Astrocyte (in vitro differentiated cells and primary cell): ENCODE results near the gene MBP. TPM values are rescaled to one million over a fixed set of nuclear protein-coding genes. Genes with fewer than 3 reads are reported as not detected.
"Not testable (repeated sequence)": the region's sequence is repeated elsewhere in the genome, so short reads cannot be mapped to it uniquely, and the experiment has no call there.

Experiments used
- DNase-seq: peaks from one replicate; pipeline ENCODE4 v3.0.0-alpha.2; 2010; ENCODE audit warnings: low read depth
- FAIRE-seq: peaks from 2 replicates; lab custom pipeline; 2011; peaks lifted over from hg19 to GRCh38; lab: Jason Lieb, UNC
- H2AFZ ChIP-seq: 2 replicates; pipeline ENCODE4 v1.6.0; 2012; ENCODE audit warnings: low read depth, low read length, inconsistent platforms
- H3K27ac ChIP-seq: 2 replicates; pipeline ENCODE4 v1.5.1; 2011; ENCODE audit warnings: low read depth, low read length, inconsistent platforms
- H3K27me3 ChIP-seq: 2 replicates; pipeline ENCODE4 v1.6.0; 2011; ENCODE audit warnings: low read length, inconsistent platforms; ENCODE audit not compliant: insufficient read depth
- H3K36me3 ChIP-seq: 2 replicates; pipeline ENCODE4 v1.5.1; 2011; ENCODE audit warnings: low read length, inconsistent platforms; ENCODE audit not compliant: insufficient read depth
- H3K4me1 ChIP-seq: 2 replicates; pipeline ENCODE4 v1.5.1; 2011; ENCODE audit warnings: low read length, inconsistent platforms; ENCODE audit not compliant: insufficient read depth
- H3K4me2 ChIP-seq: 2 replicates; pipeline ENCODE4 v1.6.0; 2012; ENCODE audit warnings: low read length, inconsistent platforms
- H3K4me3 ChIP-seq: 2 replicates; pipeline ENCODE4 v1.5.1; 2011; ENCODE audit warnings: low read depth, mild to moderate bottlenecking, low read length, inconsistent platforms; ENCODE audit not compliant: insufficient read depth
- H3K79me2 ChIP-seq: 2 replicates; pipeline ENCODE4 v1.6.0; 2012; ENCODE audit warnings: mild to moderate bottlenecking, low read length, inconsistent platforms; ENCODE audit not compliant: insufficient read depth
- H3K9ac ChIP-seq: 2 replicates; pipeline ENCODE4 v1.6.0; 2012; ENCODE audit warnings: mild to moderate bottlenecking, low read length, inconsistent platforms
- H3K9me3 ChIP-seq: 2 replicates; pipeline ENCODE4 v1.5.1; 2012; ENCODE audit warnings: low read depth, mild to moderate bottlenecking, low read length, inconsistent platforms; ENCODE audit not compliant: insufficient read depth
- H4K20me1 ChIP-seq: 2 replicates; pipeline ENCODE4 v1.6.0; 2012; ENCODE audit warnings: low read length, inconsistent platforms; ENCODE audit not compliant: insufficient read depth
- H3K27ac Mint-ChIP-seq: one replicate; pipeline ENCODE4 v1.8.0; 2021; ENCODE audit warnings: mild to moderate bottlenecking, mixed read lengths; ENCODE audit not compliant: unreplicated experiment
- H3K27me3 Mint-ChIP-seq: one replicate; pipeline ENCODE4 v1.8.0; 2021; ENCODE audit warnings: low read depth, mixed read lengths; ENCODE audit not compliant: unreplicated experiment
- H3K36me3 Mint-ChIP-seq: one replicate; pipeline ENCODE4 v1.8.0; 2021; ENCODE audit warnings: low read depth, mixed read lengths; ENCODE audit not compliant: unreplicated experiment
- H3K4me1 Mint-ChIP-seq: one replicate; pipeline ENCODE4 v1.8.0; 2021; ENCODE audit warnings: low read depth, mixed read lengths; ENCODE audit not compliant: unreplicated experiment
- H3K4me3 Mint-ChIP-seq: one replicate; pipeline ENCODE4 v1.8.0; 2021; ENCODE audit warnings: mild to moderate bottlenecking, moderate library complexity, mixed read lengths; ENCODE audit not compliant: unreplicated experiment
- H3K9me3 Mint-ChIP-seq: one replicate; pipeline ENCODE4 v1.8.0; 2021; ENCODE audit warnings: mild to moderate bottlenecking, mixed read lengths; ENCODE audit not compliant: unreplicated experiment
- CTCF ChIP-seq: IDR thresholded peaks from 2 replicates; pipeline ENCODE4 v1.5.1; 2011; ENCODE audit warnings: low read depth, mild to moderate bottlenecking, inconsistent platforms, low read length, moderate library complexity; ENCODE audit not compliant: insufficient read depth
- EZH2 ChIP-seq: IDR thresholded peaks from 2 replicates; pipeline ENCODE4 v1.6.1; 2012; ENCODE audit warnings: mild to moderate bottlenecking, low read length, inconsistent platforms; ENCODE audit not compliant: insufficient read depth
- total RNA-seq: library from RNA; stranded (reverse); gene quantifications from 2 replicates; pipeline ENCODE4 v1.2.1, GENCODE V29; 2021

Gene MBP
- total RNA-seq, 1 donor from 2014 or later = 11.4 TPM

DNA sequence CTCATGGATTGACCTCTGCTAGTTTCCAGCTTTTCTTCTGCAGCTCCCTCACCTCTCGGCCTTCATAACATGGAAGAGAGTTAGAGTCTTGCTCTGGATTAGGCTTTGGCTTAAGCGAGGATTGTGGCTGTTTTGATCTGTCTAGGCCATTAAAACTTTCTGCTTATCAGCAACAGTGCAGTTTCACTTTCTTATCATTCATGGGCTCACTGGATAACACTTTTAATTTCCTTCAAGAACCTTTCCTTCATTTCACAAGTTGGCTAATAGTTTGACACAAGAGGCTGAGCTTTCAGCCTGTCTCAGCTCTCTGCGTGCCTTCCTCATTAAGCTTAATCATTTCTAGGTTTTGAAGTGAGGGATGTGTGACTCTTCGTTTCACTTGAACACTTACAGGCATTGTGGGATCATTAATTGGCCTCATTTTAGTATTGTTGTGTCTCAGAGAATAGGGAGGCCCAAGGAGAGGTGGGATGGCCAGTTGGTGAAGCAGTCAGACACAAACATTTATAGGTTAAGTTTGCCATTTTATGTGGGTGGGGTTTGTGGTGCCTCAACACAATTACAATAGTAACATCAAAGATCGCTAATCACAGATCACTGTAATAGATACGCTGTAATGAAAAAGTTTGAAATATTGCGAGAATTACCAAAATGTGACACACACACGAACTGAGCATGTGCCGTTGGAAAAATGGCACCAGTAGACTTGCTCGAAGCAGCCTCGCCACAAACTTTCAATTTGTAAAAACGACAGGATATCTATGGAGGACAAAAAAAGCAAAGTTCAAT lies 180.9 kb downstream of the MBP start:
- no peak overlapping the region for H3K4me3 ChIP-seq
- H3K9me3 ChIP-seq = no peaks in the 10 kb centered on the region
- H2AFZ ChIP-seq = no peak overlapping the region
- no peak overlapping the region for H3K4me2 ChIP-seq
- Mint-ChIP-seq H3K9me3 (no peaks in the 10 kb centered on the region), H3K36me3 (peaks cover 19% of the 10 kb centered on the region), H3K27me3 (no peaks in the 10 kb centered on the region), H3K27ac (no peak overlapping the region), H3K4me3 (no peak overlapping the region), H3K4me1 (no peaks in the 10 kb centered on the region)
- H3K27me3 ChIP-seq = no peaks in the 10 kb centered on the region
- TF ChIP-seq CTCF = no peak
- H3K27ac ChIP-seq = no peak overlapping the region
- DNase-seq (no peak), FAIRE-seq (no peak)
- no peak overlapping the region for H3K9ac ChIP-seq
- H4K20me1 ChIP-seq = peaks cover 3% of the 10 kb centered on the region
- no peaks in the 10 kb centered on the region for H3K79me2 ChIP-seq
- H3K36me3 ChIP-seq = peaks cover 13% of the 10 kb centered on the region
- H3K4me1 ChIP-seq = no peaks in the 10 kb centered on the region

DNA sequence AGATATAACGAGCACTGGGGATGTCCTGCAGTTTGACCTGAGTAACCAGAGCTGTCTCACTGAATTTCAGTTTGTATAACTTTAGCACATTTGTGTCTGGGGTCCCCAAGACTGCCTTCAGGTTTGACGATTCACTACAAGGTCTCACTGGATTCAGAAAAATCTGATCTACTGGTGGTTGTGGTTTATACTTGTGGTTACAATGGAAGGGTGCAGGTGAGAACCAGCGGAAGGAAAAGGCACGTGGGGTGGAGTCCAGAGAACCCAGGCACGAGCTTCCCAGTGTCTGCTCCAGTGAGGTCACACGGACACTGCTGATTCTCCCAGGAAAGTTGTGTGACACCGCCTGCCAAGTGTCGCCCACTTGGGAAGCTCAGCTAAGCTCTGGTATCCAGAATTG lies 184.2 kb downstream of the MBP start:
- Mint-ChIP-seq H3K36me3 (peaks cover 25% of the 10 kb centered on the region), H3K27ac (no peak overlapping the region), H3K27me3 (no peaks in the 10 kb centered on the region), H3K9me3 (no peaks in the 10 kb centered on the region), H3K4me1 (no peaks in the 10 kb centered on the region), H3K4me3 (no peak overlapping the region)
- Histone ChIP-seq H3K4me1 (no peaks in the 10 kb centered on the region), H3K9ac (no peak overlapping the region), H4K20me1 (no peaks in the 10 kb centered on the region), H2AFZ (no peak overlapping the region), H3K4me3 (no peak overlapping the region), H3K79me2 (no peaks in the 10 kb centered on the region), H3K36me3 (peaks cover 15% of the 10 kb centered on the region), H3K9me3 (no peaks in the 10 kb centered on the region), H3K27ac (no peak overlapping the region), H3K27me3 (no peaks in the 10 kb centered on the region), H3K4me2 (no peak overlapping the region)
- DNase-seq (no peak), FAIRE-seq (no peak)
- TF ChIP-seq CTCF (no peak), EZH2 (no peak)

DNA sequence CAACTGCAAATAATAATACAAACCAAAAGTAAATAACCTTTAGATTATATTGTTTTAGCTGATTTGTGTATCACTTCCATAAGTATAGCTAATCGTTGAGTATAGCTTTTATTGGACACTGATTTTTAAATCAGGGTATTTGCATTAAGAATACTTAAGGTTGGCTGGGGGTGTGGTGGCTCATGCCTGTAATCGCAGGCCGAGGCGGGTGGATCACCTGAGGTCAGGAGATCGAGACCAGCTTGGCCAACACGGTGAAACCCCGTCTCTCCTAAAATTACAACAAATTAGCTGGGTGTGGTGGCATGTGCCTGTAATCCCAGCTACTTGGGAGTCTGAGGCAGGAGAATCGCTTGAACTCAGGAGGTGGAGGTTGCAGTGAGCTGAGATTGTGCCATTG lies 188.2 kb downstream of the MBP start:
- DNase-seq, H3K27me3 ChIP-seq, H3K4me2 ChIP-seq, H3K36me3 Mint-ChIP-seq, H3K79me2 ChIP-seq, FAIRE-seq, H3K9ac ChIP-seq, H3K4me3 Mint-ChIP-seq, H3K27ac Mint-ChIP-seq, H3K27ac ChIP-seq, H3K9me3 ChIP-seq, H3K4me3 ChIP-seq, H3K4me1 Mint-ChIP-seq, H3K9me3 Mint-ChIP-seq, H3K4me1 ChIP-seq, H3K27me3 Mint-ChIP-seq, H2AFZ ChIP-seq, H4K20me1 ChIP-seq: not testable (repeated sequence)
- peaks cover 12% of the 10 kb centered on the region for H3K36me3 ChIP-seq
